NCI-H510A (cell line): ENCODE results near the gene DICER1.

Experiments used
- DNase-seq: peaks from one replicate; lab custom pipeline; 2025; lab: John Stamatoyannopoulos, UW

Gene DICER1

GRCh38 chr14:95059126-95059525, 98.2 kb downstream of the DICER1 start:
- no peak for DNase-seq

GRCh38 chr14:95058491-95058890, 98.8 kb downstream of the DICER1 start:
- no peak for DNase-seq

GRCh38 chr14:95057851-95058250, 99.5 kb downstream of the DICER1 start:
- no peak for DNase-seq

- DNase-seq: no peak
Measured at GRCh38 chr14:95057147-95057546, 100.2 kb downstream of the DICER1 start.

- no peak for DNase-seq
Measured at GRCh38 chr14:95056476-95056875, 100.9 kb downstream of the DICER1 start.

GRCh38 chr14:95055318-95055717, 102.0 kb downstream of the DICER1 start:
- DNase-seq: no peak

GRCh38 chr14:95054346-95055280, 102.7 kb downstream of the DICER1 start:
- no peak for DNase-seq

- no peak for DNase-seq
Measured at GRCh38 chr14:95052016-95052585, 105.2 kb downstream of the DICER1 start.

- DNase-seq: no peak
Measured at GRCh38 chr14:95049952-95050351, 107.4 kb downstream of the DICER1 start.

GRCh38 chr14:95048771-95049312, 108.5 kb downstream of the DICER1 start:
- no peak for DNase-seq

GRCh38 chr14:95047754-95048153, 109.6 kb downstream of the DICER1 start:
- DNase-seq: no peak

- no peak for DNase-seq
Measured at GRCh38 chr14:95046711-95047681, 110.3 kb downstream of the DICER1 start.

GRCh38 chr14:95045836-95046430, 111.4 kb downstream of the DICER1 start:
- no peak for DNase-seq

- DNase-seq: no peak
Measured at GRCh38 chr14:95045106-95045701, 112.1 kb downstream of the DICER1 start.

GRCh38 chr14:95044463-95045105, 112.7 kb downstream of the DICER1 start:
- no peak for DNase-seq

GRCh38 chr14:95043732-95044462, 113.4 kb downstream of the DICER1 start:
- DNase-seq: no peak

GRCh38 chr14:95043314-95043713, 114.0 kb downstream of the DICER1 start:
- no peak for DNase-seq

GRCh38 chr14:95041477-95042020, 115.8 kb downstream of the DICER1 start:
- DNase-seq: no peak

- DNase-seq: no peak
Measured at GRCh38 chr14:95040708-95041476, 116.4 kb downstream of the DICER1 start.
